GM18909 (cell line): ENCODE data around the gene FUT2.

Experiments used
- ATAC-seq: cut with Tn5 transposase; IDR thresholded peaks from one replicate; pipeline ENCODE4 v1.9.1; 2021; ENCODE audit warnings: mild to moderate bottlenecking; ENCODE audit not compliant: unreplicated experiment, poor library complexity

The FUT2 gene

DNA sequence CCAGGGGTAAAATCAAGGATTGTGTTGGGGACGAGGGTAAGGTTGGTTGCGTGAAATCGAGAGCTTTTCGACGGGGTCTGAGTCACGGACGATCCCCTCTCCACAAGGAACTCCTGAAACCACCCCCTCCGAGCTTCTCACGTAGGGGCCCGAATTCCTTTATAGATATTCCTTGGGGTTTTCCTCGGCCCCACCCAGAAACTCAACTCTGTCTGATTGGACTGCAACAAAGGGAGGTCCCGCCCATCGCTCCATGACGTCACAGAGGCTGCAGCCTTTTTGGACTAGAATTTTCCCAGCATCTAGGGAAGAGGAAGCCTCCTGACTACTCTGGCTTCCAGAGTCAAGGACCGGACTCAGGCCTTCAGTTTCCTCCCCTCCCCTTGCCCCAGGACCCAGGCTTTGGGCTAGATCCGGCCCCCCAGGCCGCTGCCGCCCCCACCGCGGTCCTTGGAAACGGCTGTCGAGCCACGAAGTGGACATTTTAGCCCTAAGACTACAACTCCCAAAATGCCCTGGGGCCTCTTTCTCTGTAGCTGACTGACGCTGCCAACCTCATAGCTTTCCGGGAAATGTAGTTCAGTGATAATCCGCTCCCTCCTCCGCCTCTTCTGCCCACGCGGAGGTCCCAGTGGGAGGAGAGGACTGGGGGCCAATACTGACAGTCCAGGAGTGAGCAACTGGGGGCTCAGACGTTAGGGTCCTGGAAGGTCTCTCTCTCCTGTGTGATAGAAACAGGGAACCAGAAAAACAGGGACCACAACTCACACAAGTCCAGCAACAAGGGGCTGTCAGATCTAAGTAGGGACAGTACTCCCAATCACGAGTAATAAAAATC lies 51.2 kb downstream of the FUT2 start, which contains the start of gene IZUMO1:
IZUMO1 (minus strand) TSS at position 172 of the 838 bp plus-strand sequence. CDS start 1,050 bp downstream, outside the sequence.
- ATAC-seq, result no peak

DNA sequence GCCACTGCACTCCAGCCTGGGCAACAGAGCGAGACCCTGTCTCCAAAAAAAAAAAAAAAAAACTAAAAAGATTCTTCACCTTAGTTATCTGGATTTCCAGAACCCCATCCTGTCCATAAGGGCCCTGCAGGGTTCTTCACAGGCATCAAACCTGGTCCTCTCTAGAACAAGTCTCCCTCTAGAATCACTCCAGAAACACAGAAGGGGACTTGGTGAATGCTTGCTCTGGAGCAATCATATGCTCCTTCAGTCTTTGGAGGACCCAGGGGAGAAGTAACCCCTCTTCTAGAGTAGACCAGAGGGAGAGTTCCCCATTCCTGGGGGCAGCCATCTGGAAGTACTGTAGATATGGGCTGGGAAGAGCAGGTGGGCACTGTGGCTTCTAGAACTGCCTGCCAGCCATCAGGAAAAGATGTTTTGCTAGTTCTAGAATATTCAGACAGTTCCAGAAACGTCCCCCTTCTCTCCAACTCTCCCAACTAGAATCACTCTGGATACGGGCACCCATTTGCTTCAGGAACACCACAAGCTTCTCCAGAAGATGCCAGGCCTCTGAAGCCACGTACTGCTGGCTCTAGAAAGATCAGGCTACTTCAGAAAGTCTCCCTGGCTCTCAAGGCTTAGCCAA lies 53.9 kb downstream of the FUT2 start:
- ATAC-seq, result no peak

DNA sequence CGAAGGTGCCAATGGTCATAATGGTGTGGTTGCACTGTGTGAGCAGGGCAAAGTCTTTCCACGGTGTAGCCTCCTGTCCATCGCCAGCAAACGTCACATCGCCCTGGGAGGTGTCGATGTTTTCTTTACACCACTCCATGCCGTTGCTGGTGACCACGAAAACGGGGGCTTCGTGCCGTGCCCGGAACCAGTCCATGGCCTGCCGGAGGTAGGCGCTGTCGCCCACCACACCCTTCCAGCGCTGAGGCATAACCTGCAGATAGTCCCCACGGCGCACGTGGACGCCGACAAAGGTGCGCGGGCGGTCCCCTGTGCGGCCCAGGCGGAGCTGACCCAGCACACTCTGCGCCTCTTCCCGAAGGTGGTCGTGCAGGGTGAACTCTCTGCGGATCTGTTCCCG lies 54.6 kb downstream of the FUT2 start:
- ATAC-seq, result no peak

DNA sequence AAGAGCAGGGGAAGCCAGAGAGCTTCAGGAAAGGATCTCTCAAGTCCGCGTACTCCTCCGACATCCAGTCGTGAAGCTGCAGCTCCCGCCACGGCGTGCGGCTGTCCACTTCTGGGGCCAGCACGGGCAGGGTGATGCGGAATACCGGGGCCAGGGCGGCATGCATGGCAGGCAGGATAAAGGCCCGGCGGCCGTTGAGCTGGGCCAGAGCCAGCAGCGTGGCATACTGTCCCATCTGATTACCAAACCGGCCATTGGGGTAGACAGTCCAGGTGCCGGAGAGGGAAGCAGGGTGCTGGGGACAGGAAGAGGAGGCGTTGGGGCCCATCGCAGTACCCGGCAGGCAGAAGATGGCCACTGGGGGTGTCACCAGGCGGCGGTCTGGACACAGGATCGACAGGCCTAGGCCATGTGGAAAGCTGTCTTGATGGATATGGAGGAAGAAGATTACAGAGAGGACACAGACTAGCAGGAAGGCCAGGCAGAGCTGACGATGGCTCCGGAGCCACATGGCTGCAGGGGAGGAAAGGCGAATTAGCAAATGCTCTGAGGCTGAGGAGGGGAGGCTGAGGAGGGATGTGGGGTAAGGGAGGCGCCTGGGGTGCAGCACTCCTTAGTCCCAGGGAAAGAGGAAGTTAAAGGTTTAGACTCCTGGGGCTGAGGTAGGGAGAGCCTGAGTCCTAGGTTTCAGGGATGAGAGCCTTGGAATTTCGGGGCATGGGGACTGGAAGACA lies 55.2 kb downstream of the FUT2 start:
- no peak for ATAC-seq

DNA sequence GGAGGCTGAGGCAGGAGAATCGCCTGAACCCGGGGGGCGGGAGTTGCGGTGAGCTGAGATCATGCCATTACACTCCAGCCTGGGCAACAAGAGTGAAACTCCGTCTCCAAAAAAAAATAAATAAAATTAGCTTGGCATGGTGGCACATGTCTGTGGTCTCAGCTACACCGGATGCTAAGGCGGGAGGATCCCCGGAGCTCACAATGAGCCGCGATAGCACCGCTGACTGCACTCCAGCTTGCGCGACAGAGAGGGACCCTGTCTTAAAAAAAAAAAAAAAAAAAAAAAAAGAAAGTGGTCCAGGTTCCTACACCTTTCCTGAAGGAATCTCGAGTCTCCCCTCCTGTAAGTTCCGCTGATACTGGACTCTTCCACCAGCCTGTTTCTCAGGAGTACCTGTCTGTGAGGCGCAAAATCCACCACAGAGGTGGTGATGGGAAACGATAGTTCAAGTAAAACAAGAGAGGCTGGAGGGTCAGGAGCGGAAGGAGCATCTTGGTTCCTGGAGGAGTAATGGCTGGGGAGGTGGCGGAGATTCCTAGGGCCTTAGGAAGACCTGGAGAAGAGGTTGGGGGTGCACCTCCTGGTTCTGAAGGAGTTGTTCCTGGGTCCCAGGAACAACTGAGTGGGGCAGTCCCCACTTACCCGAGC lies 56.2 kb downstream of the FUT2 start:
- no peak for ATAC-seq

DNA sequence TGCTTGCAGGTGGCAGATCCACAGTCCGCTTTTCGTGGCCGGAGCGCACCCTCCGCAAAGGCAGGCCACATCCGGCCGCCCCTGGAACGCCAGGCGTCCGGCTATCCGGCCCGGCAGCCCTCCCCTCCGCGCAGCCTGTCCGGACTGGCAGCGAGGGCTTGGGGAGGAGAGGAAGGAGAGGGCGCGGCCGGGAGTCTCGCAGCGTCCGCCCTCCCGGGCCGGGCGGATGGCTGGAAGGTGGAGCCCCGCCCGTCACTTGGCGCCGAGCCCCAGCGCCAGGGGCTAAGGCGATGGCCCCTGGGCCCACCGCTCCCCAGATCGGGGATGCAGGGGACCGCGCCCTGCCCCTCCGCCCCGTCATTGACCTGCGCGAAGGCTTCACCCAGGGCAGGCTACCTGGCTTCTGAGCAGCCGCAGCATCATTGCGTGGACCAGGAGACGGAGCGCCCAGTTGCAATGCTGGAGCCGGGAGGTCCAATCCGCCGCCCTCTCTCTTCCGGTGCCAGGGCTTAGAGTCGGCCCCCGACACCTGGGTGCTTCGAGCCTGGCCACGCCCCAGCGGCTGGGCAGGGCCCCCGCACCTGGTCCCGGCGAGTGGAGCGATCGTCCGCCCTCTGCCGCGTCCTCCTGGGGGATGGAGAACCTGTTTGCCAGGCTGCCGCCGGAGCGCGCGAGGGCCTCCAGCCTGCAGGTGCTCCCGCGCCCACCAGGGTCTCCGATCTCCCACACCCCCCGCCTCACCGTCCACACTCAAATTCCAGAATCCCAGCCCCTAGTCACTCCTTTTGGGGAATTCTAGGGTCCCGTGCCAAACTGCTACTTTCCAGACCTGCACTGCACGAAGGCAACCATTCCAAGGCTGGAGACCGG lies 57.0 kb downstream of the FUT2 start, which contains the start of gene FUT1:
FUT1 (minus strand) TSS at position 146 of the 870 bp plus-strand sequence. CDS start 1,360 bp downstream, outside the sequence.
- ATAC-seq, result no peak

DNA sequence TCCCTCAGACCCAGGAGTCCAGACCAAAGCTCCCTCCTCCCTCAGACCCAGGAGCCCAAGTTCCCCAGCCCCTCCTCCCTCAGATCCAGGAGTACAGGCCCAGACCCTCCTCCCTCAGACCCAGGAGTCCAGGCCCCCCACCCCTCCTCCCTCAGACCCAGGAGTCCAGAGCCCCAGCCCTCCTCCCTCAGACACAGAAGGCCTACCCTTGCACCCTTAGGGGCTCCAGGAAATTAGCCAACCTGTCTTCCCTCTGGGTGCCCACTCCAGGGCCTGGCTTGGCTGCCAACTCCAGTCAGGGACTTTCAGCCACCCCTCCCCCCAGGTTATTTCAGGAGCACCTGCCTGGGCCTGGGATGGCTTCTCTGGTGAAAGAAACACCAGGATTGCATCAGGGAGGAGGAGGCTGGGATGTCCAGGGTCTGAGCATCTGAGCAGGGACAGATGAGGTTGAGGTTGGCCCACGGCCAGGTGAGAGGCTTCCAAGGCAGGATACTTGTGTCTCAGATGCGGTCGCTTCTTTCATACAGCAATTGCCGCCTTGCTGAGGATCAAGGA lies 59.4 kb downstream of the FUT2 start, which contains the start of gene FGF21:
FGF21 (plus strand) TSS at position 441 of the 558 bp plus-strand sequence. CDS start 713 bp downstream, outside the sequence.
- ATAC-seq, result no peak
